GM18909 (cell line): ENCODE data around the gene ST3GAL5.
A peak's percentile ranks its signal among the peaks of the same experiment; 100 is the strongest.
"Not testable (repeated sequence)": the region's sequence is repeated elsewhere in the genome, so short reads cannot be mapped to it uniquely, and the experiment has no call there.

ENCODE experiments used
- ATAC-seq: cut with Tn5 transposase; IDR thresholded peaks from one replicate; pipeline ENCODE4 v1.9.1; 2021; ENCODE audit warnings: mild to moderate bottlenecking; ENCODE audit not compliant: unreplicated experiment, poor library complexity

ST3GAL5 gene

DNA sequence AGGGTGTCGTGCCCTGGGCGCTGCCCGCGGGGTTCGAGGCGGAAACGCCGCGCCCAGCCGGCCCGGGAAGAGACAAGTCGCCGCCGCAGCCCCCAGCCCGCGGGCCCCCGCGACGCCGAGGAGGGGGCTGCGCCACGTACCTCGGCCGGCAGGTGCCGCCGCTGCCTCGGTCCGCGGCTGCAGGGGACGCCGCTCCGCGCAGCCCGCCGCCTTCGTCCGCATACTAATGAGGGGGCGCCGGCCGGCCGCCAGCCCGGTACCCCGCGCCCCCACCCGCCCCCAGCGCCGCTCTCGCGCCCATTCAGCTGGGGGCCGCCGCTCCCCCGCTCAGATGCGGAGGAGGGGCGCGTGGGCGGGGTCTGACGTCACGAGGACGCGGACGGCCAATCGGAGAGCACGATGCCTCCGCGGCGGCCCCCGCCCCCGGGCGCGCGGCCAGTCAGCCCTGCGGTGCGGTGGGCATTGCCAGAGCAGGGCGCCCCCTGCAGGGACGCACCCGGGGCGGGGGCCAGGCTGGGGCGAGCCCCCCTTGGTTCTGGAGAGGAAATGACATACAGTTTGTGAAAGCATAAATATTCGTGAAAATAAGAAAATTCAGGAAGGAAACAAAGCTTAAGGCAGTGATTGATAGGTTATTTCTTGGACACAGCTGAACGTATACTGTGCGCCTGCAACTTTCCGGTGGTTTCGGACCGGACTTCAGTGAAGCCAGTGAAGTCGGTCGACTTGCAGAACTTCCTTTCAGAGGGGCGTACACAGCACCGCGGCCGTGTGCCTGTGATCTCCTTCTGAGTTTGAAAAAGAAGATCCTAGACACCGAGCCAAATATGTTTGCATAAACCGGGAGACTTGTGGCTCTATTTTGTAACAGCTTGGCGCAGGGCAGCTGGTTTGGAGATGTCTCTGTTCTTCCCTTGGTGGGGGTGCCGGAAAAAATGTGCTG is at the start of gene ST3GAL5:
Gene ST3GAL5, minus strand, starts transcription at position 307 of the 943 bp plus-strand sequence. Its CDS starts 85 bp downstream, at position 222.
- peak; percentile 88 for ATAC-seq

- no peak for ATAC-seq
These were observed 49.7 kb upstream of the ST3GAL5 start for GRCh38 chr2:85938456-85938855.

- no peak for ATAC-seq
These were observed 48.3 kb upstream of the ST3GAL5 start for GRCh38 chr2:85937069-85937439.

GRCh38 chr2:85936421-85937068 is 47.8 kb upstream of the ST3GAL5 start:
- no peak for ATAC-seq

GRCh38 chr2:85935746-85936208 is 47.0 kb upstream of the ST3GAL5 start:
- no peak for ATAC-seq

DNA sequence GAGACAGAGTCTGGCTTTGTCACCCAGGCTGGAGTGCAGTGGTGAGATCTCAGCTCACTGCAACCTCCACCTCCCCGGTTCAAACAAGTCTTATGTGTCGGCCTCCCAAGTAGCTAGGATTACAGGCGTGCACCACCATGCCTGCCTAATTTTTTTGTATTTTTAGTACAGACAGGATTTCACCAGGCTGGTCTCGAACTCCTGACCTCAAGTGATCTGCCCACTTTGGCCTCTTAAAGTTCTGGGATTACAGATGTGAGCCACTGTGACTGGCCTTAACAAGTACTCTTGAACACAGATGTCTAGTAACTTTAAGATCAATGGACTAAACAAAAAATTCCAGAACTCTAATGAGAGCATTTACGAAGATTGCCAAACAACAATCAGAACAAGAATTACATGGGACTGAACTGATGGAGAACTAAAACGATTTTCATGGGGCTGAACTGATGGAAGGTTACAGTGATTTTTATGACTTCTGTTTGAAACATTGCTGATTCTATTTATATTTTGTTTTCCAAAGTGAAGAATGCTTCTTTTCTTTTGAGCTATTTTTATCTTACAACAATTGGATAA is 46.5 kb upstream of the ST3GAL5 start:
- ATAC-seq: no peak

DNA sequence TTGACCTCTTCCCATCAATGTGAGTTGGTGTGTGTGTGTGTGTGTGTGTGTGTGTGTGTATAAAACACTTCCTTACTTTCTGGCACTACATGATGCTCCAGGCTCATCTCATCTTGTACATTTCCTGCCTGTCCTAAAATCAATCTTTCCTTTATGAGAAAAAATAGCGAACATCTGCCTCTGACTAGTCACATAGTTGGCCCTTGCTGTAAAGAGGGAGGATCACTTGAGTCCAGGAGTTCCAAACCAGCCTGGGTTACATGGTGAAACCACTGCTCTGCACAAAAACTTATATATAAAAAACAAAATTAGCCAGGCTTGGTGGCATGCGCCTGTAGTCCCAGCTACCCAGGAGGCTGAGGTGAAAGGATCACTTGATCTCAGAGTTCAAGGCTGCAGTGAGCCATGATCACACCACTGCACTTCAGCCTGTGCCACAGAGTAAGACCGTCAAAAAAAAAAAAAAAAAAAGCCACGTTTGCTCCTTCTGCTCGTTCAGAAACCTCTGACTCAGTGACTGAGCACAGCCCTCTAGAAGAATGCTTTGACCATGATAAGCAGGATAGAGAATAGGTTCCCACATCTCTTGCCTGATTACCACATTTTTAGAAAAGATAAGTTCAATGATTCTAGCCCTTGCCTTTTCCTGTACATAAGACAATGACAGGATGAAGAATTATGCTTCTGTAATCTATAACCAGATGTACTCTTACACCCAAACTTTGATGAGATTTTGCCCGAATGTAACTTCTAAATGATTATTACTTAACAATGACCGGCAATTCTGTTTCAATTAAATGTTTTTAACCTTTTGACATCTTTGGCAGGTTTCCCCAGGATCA is 45.2 kb upstream of the ST3GAL5 start:
- ATAC-seq: no peak

DNA sequence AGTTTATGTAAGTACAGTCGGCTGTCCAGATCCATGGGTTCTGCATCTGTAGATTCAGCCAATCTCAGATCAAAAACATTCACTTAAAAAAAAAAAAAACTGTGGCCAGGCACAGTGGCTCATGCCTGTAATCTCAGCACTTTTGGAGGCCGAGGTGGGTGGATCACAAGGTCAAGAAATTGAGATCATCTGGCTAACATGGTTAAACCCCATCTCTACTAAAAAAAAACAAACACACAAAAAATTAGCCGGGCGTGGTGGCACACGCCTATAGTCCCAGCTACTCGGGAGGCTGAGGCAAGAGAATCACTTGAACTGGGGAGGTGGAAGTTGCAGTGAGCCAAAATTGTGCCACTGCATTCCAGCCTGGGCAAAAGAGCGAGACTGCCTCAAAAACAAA is 42.4 kb upstream of the ST3GAL5 start:
- ATAC-seq: not testable (repeated sequence)

GRCh38 chr2:85930129-85931124 is 41.6 kb upstream of the ST3GAL5 start:
- no peak for ATAC-seq

DNA sequence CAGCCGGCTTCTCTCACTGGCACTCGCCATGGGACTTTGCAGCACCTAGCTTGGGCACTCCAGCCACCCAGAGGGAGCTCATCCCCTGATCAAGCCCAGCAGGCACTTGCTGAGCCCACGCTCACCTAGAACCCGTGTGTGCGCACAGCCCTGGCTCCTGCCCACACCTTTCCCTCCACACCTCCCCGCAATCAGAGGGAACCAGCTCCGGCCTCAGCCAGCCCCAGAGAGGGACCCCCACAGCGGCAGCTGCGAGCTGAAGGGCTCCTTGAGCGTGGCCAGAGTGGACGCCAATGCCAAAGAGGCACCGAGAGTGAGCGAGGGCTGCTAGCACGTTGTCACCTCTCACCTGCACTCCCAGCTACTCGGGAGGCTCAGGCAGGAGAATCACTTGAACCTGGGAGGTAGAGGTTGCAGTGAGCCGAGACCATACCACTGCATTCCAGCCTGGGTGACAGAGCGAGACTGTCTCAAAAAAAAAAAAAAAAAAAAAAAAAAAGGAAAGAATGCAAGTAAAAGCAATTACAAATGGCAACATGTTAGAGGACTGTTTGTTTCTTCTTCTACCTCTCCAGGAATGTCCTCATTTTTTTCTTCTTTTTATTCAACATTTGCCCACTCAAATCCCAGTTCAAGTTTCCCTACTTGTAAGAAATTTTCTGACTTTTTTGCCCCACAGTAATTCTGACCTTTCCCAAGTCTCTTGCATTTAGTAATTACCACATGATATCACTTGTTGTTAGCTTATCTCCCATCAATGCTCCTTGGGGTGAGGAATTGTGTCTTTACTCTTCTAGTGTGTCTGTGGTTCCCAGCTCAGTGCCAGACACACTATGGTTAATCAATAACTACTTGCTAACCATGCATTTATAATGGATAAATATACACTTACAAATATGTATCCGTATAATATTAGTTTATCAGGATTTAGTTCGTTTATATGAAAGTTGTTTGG is 40.6 kb upstream of the ST3GAL5 start:
- no peak for ATAC-seq

DNA sequence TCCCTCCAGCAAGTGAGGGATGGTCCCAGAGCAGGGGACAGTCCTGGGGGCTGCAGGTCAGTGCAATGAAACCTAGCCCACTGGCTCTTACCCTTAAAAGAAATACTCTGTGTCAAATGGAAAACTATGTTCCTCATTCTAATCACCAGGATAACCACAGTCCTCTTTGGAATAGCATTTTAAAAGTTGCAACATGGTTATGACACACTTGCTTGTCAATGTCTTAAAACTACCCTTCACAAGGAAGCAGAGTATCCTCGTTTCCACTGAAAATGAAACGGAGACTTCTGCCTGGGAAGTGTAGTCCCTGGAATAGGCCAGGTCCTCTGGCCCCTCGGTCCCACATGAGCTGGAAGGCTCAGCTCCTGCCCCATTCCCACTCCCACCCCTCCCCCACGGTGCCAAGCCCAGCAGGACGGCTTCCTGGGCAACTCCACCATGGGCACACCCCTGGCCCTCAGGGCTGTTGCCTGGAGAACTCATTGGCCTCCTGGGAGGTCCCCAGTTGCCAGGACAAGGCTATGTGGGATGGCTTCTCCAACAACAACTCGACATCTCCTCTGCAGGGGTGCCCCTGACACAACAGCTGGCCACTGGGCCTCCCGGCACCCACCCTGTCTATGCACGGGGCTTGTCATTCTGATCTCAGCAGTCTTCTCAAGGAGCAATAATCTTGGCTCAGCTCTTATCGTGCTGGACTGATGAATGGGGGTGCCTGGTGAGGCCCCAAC is 38.3 kb upstream of the ST3GAL5 start:
- ATAC-seq: no peak

DNA sequence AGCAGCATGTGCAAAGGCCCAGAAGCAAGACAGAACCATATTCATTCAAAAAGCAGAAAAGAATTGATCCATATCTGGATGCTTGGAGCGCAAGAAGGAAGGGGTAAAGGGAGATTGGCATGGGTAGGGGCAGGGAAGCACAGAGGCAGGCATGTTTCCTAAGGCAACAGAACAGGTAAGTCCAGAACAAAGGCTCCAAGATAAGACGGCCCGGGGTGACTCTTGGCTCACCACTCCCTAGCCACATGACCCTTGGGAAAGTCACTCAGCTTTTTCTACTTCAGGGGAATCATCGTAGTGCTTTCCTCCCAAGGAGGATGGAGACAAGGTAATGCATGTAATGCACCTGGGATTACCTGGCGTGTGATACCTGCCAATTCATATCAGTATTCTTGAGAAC is 37.7 kb upstream of the ST3GAL5 start:
- no peak for ATAC-seq

- ATAC-seq: no peak
These were observed 36.5 kb upstream of the ST3GAL5 start for GRCh38 chr2:85925216-85925671.

DNA sequence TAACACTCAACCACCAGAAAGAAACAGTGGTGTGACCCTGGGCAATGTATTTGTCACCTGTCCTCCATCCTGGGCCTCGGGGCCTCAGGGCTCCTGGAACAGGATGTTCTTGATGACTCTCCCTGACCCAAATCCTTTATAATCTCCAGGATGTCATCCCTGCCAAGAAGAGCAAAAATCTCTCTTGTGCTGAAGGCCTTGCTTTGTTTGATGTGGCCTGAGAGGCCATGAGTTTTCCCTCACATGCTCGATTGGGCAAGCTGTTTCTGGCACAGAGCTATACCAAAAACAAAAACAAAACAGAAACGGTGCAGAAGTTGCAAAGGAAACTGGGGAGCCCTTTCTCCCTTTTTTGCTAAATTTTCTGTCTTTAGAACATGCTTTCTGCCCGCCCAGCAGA is 35.7 kb upstream of the ST3GAL5 start:
- ATAC-seq: no peak

- no peak for ATAC-seq
These were observed 33.4 kb upstream of the ST3GAL5 start for GRCh38 chr2:85922199-85922598.

DNA sequence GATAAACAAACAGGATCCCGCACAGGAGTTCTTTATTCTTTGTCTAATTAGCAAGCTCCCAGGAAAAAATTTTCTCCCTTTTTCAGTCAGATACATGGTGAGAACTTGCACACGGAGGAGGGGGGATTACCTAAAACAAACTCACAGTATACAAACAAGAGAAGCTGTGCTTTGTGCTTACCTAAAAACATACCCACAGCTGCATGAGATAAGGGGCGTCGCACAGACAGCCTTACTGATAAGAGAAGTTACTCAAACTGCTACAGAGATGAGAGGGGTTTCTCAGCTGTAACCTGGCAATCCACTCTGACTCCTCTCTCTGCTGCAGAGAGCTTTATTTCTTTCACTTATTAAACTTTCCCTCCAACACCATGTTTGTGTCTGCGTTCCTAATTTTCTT is 32.9 kb upstream of the ST3GAL5 start:
- ATAC-seq: no peak

DNA sequence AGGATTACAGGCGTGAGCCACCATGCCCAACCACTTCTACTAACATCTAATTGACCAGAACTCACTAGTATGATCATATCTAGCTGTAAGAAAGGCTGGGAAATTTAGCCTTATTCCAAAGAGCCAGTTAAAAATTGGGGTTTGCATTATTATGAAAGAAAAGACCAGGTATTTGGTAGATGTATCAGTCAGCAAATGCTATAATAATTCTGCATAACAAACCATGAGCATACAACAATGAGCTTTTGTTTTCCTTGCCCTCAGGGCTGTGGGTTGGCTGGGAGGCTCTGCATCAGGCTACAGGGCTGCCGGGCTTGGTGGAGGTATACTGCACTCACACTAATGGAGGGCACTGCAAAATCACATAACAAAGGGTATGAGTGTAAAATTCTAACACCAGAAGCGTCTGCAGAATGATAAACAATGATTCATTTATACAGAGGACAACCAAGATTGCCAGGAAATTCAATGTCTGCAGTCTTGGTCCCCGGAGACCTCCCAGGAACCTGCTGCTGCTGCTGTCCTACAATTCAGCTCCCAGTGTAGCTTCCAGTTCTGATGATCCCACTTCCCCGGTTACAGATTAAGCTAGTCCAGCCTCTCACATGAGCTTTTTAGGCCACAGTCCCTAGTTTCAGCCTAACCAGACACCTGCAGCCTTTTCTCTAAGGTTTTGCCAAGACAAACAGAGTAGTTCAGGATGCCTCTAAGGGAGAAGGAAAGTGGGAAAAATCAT is 32.2 kb upstream of the ST3GAL5 start:
- no peak for ATAC-seq
